ENCODE results near the gene GCNT1. TPM values are rescaled to one million over a fixed set of nuclear protein-coding genes. Genes with fewer than 3 reads are reported as not detected.
"Not testable (repeated sequence)": the region's sequence is repeated elsewhere in the genome, so short reads cannot be mapped to it uniquely, and the experiment has no call there.

The GCNT1 gene
- total RNA-seq, 1 donor from 2014 or later = 7.7 TPM

- DNase-seq (ENCODE audit: low read depth) = no peak
- H3K4me3 ChIP-seq (ENCODE audit: low read depth, low read length) = no peak overlapping the region
- TF ChIP-seq CTCF (conservative IDR thresholded peaks at IDR 0.05; ENCODE audit: low read depth, low read length) = no peak
These were observed 69.7 kb downstream of the GCNT1 start for GRCh38 chr9:76528642-76529190.

- no peak overlapping the region for H3K4me3 ChIP-seq (ENCODE audit: low read depth, low read length)
- TF ChIP-seq CTCF (conservative IDR thresholded peaks at IDR 0.05; ENCODE audit: low read depth, low read length) = no peak
- DNase-seq (ENCODE audit: low read depth) = no peak
These were observed 70.7 kb downstream of the GCNT1 start for GRCh38 chr9:76529653-76530052.

GRCh38 chr9:76530458-76531110 is 71.6 kb downstream of the GCNT1 start:
- no peak overlapping the region for H3K4me3 ChIP-seq (ENCODE audit: low read depth, low read length)
- TF ChIP-seq CTCF (conservative IDR thresholded peaks at IDR 0.05; ENCODE audit: low read depth, low read length) = no peak
- no peak for DNase-seq (ENCODE audit: low read depth)

GRCh38 chr9:76531231-76531780 is 72.3 kb downstream of the GCNT1 start:
- DNase-seq (ENCODE audit: low read depth) = no peak
- no peak overlapping the region for H3K4me3 ChIP-seq (ENCODE audit: low read depth, low read length)
- TF ChIP-seq CTCF (conservative IDR thresholded peaks at IDR 0.05; ENCODE audit: low read depth, low read length) = no peak

GRCh38 chr9:76532877-76533276 is 73.9 kb downstream of the GCNT1 start:
- not testable (repeated sequence) for DNase-seq (ENCODE audit: low read depth); H3K4me3 ChIP-seq (ENCODE audit: low read depth, low read length)

GRCh38 chr9:76534026-76534425 is 75.0 kb downstream of the GCNT1 start:
- DNase-seq (ENCODE audit: low read depth) = no peak
- no peak for TF ChIP-seq CTCF (conservative IDR thresholded peaks at IDR 0.05; ENCODE audit: low read depth, low read length)

GRCh38 chr9:76537150-76537646 is 78.2 kb downstream of the GCNT1 start:
- TF ChIP-seq CTCF (conservative IDR thresholded peaks at IDR 0.05; ENCODE audit: low read depth, low read length) = no peak
- no peak overlapping the region for H3K4me3 ChIP-seq (ENCODE audit: low read depth, low read length)
- DNase-seq (ENCODE audit: low read depth) = no peak

More at GRCh38 chr9:76534026-76534425, 75.0 kb downstream of the GCNT1 start:
- H3K4me3 ChIP-seq (ENCODE audit: low read depth, low read length) = no peak overlapping the region

Measured in epithelial cell of proximal tubule (primary cell).